H1 (cell line): ENCODE data around the gene AGR2. TPM values are rescaled to one million over a fixed set of nuclear protein-coding genes. Genes with fewer than 3 reads are reported as not detected.
A peak's percentile ranks its signal among the peaks of the same experiment; 100 is the strongest.

Experiments used
- CTCF ChIA-PET: fragments of 300-600 bp; sonication (Branson Sonifier 250); formaldehyde crosslinking; loops from one replicate; lab custom pipeline; 2021; ENCODE audit not compliant: partially characterized antibody; lab: Charles Lee
- POLR2A ChIA-PET: fragments of 300-600 bp; sonication (Branson Sonifier 250); formaldehyde crosslinking; loops from one replicate; lab custom pipeline; 2021; ENCODE audit warnings: inconsistent platforms; ENCODE audit not compliant: partially characterized antibody; lab: Charles Lee
- DNase-seq, 2 experiments: peaks; one replicate each; pipeline versions ENCODE4 v3.0.0 to v3.0.0-alpha.2; 2010 to 2022; ENCODE audit warnings: low spot score in 2 of 2, low read depth in 1 of 2, mixed read lengths in 1 of 2
- FAIRE-seq: peaks from 2 replicates; lab custom pipeline; 2011; peaks lifted over from hg19 to GRCh38; lab: Jason Lieb, UNC
- H2AFZ ChIP-seq: 2 replicates; pipeline ENCODE4 v1.8.1; 2012; ENCODE audit warnings: low read length, inconsistent platforms
- H2AK5ac ChIP-seq: 2 replicates; pipeline ENCODE4 v1.6.1; 2013; ENCODE audit warnings: low read depth, low read length
- H2BK120ac ChIP-seq: replicated peaks from 2 replicates; pipeline ENCODE3; 2013; ENCODE audit warnings: low read depth, low read length, inconsistent platforms
- H2BK12ac ChIP-seq: 2 replicates; pipeline ENCODE4 v1.6.1; 2013; ENCODE audit warnings: low read depth, low read length
- H2BK15ac ChIP-seq: 2 replicates; pipeline ENCODE4 v1.6.1; 2013; ENCODE audit warnings: low read length
- H2BK20ac ChIP-seq: 2 replicates; pipeline ENCODE4 v1.6.1; 2013; ENCODE audit warnings: low read length
- H2BK5ac ChIP-seq: 2 replicates; pipeline ENCODE4 v1.6.1; 2013; ENCODE audit warnings: low read depth, low read length
- H3K14ac ChIP-seq: 2 replicates; pipeline ENCODE4 v1.6.1; 2013; ENCODE audit warnings: inconsistent platforms; ENCODE audit not compliant: insufficient read length
- H3K18ac ChIP-seq: 2 replicates; pipeline ENCODE4 v1.6.1; 2013; ENCODE audit warnings: low read length; ENCODE audit errors: extremely low read depth
- H3K23ac ChIP-seq: 2 replicates; pipeline ENCODE4 v1.6.1; 2013; ENCODE audit warnings: inconsistent platforms; ENCODE audit not compliant: insufficient read length
- H3K23me2 ChIP-seq: 2 replicates; pipeline ENCODE4 v1.6.1; 2013; ENCODE audit warnings: low read depth, low read length
- H3K27ac ChIP-seq: 2 replicates; pipeline ENCODE4 v1.6.1; 2011; ENCODE audit warnings: low read depth, low read length, inconsistent platforms
- H3K27me3 ChIP-seq, 4 experiments: replicated peaks in 1 of 4; 1 replicate in 1 of 4; 2 replicates in 3 of 4; pipeline versions ENCODE4 v1.6.1 to v1.8.1; 2011 to 2013; ENCODE audit warnings: low read length in 3 of 4, mild to moderate bottlenecking in 3 of 4, inconsistent platforms in 2 of 4, mixed read lengths in 2 of 4, moderate library complexity in 1 of 4; ENCODE audit not compliant: control insufficient read depth in 3 of 4, insufficient read depth in 3 of 4; ENCODE audit errors: extremely low read depth in 1 of 4
- H3K36me3 ChIP-seq, 4 experiments: 2 replicates each; pipeline versions ENCODE4 v1.6.1 to v1.8.1; 2011 to 2013; ENCODE audit warnings: mild to moderate bottlenecking in 4 of 4, low read length in 3 of 4, moderate library complexity in 2 of 4, control low read depth in 1 of 4, inconsistent platforms in 1 of 4; ENCODE audit not compliant: insufficient read depth in 4 of 4, control insufficient read depth in 2 of 4
- H3K4ac ChIP-seq: replicated peaks from 2 replicates; pipeline ENCODE3; 2013; ENCODE audit warnings: low read length, low read depth, mixed read lengths, inconsistent platforms; ENCODE audit not compliant: insufficient read length
- H3K4me1 ChIP-seq, 4 experiments: replicated peaks in 1 of 4; 1 replicate in 1 of 4; 2 replicates in 3 of 4; pipeline versions ENCODE4 v1.6.1 to v1.8.1; 2011 to 2013; ENCODE audit warnings: low read length in 3 of 4, inconsistent platforms in 2 of 4, mixed read lengths in 1 of 4; ENCODE audit not compliant: insufficient read depth in 4 of 4, control insufficient read depth in 3 of 4
- H3K4me2 ChIP-seq, 2 experiments: 2 replicates each; pipeline versions ENCODE4 v1.6.1 to v1.8.1; 2011 to 2013; ENCODE audit warnings: low read depth in 2 of 2, low read length in 2 of 2, control low read depth in 1 of 2, inconsistent platforms in 1 of 2, mild to moderate bottlenecking in 1 of 2; ENCODE audit not compliant: insufficient read depth in 1 of 2
- H3K4me3 ChIP-seq, 4 experiments: fragments of 200-600, 300-600 bp in 1 of 4; sonication (generic), shearing (Covaris generic), sonication (Bioruptor Twin) in 1 of 4; 2 replicates each; pipeline versions ENCODE4 v1.5.1 to v1.8.1; 2011 to 2016; ENCODE audit warnings: low read length in 4 of 4, low read depth in 3 of 4, control low read depth in 2 of 4, inconsistent platforms in 2 of 4, mild to moderate bottlenecking in 2 of 4, mixed read lengths in 1 of 4, moderate library complexity in 1 of 4; ENCODE audit not compliant: insufficient read depth in 2 of 4; ENCODE audit errors: extremely low read depth in 1 of 4
- H3K56ac ChIP-seq: replicated peaks from 2 replicates; pipeline ENCODE3; 2013; ENCODE audit warnings: low read depth, mild to moderate bottlenecking, mixed read lengths, low read length, inconsistent platforms; ENCODE audit not compliant: insufficient read length
- H3K79me1 ChIP-seq: 2 replicates; pipeline ENCODE4 v1.6.1; 2013; ENCODE audit warnings: low read depth, low read length, control low read depth
- H3K79me2 ChIP-seq, 2 experiments: 2 replicates each; pipeline versions ENCODE4 v1.6.1 to v1.8.1; 2012 to 2013; ENCODE audit warnings: low read length in 2 of 2, mild to moderate bottlenecking in 2 of 2, inconsistent platforms in 1 of 2; ENCODE audit not compliant: insufficient read depth in 2 of 2, control insufficient read depth in 1 of 2
- H3K9ac ChIP-seq, 4 experiments: replicated peaks in 1 of 4; 1 replicate in 1 of 4; 2 replicates in 3 of 4; pipeline versions ENCODE4 v1.6.1 to v1.8.1; 2011 to 2013; ENCODE audit warnings: low read depth in 3 of 4, low read length in 3 of 4, control low read depth in 2 of 4, mild to moderate bottlenecking in 2 of 4, moderate library complexity in 2 of 4, inconsistent platforms in 1 of 4; ENCODE audit errors: extremely low read depth in 1 of 4
- H3K9me3 ChIP-seq, 2 experiments: 2 replicates each; pipeline versions ENCODE4 v1.6.1 to v1.8.1; 2012 to 2013; ENCODE audit warnings: mild to moderate bottlenecking in 2 of 2, moderate library complexity in 2 of 2, control low read depth in 1 of 2, inconsistent platforms in 1 of 2, low read depth in 1 of 2, low read length in 1 of 2, mixed read lengths in 1 of 2; ENCODE audit not compliant: insufficient read depth in 2 of 2
- H4K20me1 ChIP-seq, 2 experiments: replicated peaks in 1 of 2; 2 replicates each; pipeline versions ENCODE3 to v1.8.1; 2011 to 2013; ENCODE audit warnings: inconsistent platforms in 2 of 2, low read length in 2 of 2, mild to moderate bottlenecking in 1 of 2; ENCODE audit not compliant: insufficient read depth in 2 of 2, control insufficient read depth in 1 of 2
- H4K5ac ChIP-seq: 2 replicates; pipeline ENCODE4 v1.6.1; 2013; ENCODE audit warnings: low read length, low read depth, mixed read lengths, inconsistent platforms; ENCODE audit not compliant: insufficient read length
- H4K8ac ChIP-seq: 2 replicates; pipeline ENCODE4 v1.8.0; 2013; ENCODE audit warnings: mild to moderate bottlenecking, moderate library complexity, low read length, inconsistent platforms; ENCODE audit not compliant: insufficient read depth; ENCODE audit errors: extremely low read depth
- H4K91ac ChIP-seq: replicated peaks from 2 replicates; pipeline ENCODE3; 2013; ENCODE audit warnings: low read length, mixed read lengths, inconsistent platforms; ENCODE audit not compliant: insufficient read length
- BCL11A ChIP-seq, 2 experiments: IDR thresholded peaks; one replicate each; pipeline ENCODE4 v1.6.1; 2011; ENCODE audit warnings: low read depth in 2 of 2, low read length in 2 of 2, mild to moderate bottlenecking in 2 of 2
- BRCA1 ChIP-seq: IDR thresholded peaks from 2 replicates; pipeline ENCODE4 v1.6.1; 2012; ENCODE audit warnings: low read depth, low read length, improper control_type of control experiment
- CHD1 ChIP-seq: IDR thresholded peaks from 2 replicates; pipeline ENCODE4 v1.6.1; 2012; ENCODE audit warnings: low read depth, low read length, improper control_type of control experiment
- EGR1 ChIP-seq: IDR thresholded peaks from 2 replicates; pipeline ENCODE4 v1.6.1; 2011; ENCODE audit warnings: low read depth, low read length, borderline replicate concordance
- YY1 ChIP-seq: IDR thresholded peaks from 2 replicates; pipeline ENCODE4 v1.6.1; 2011; ENCODE audit warnings: low read depth, mild to moderate bottlenecking, low read length
- WGBS, 2 experiments: shearing (Covaris generic) in 1 of 2; methylation state at CpG; one replicate each; pipeline versions ENCODE4 v1.1.6 to v1.1.7; 2013 to 2015; ENCODE audit warnings: low lambda C conversion rate in 2 of 2, mixed read lengths in 2 of 2, inconsistent platforms in 1 of 2, low coverage in 1 of 2, missing lambda C conversion rate in 1 of 2; ENCODE audit not compliant: insufficient replicate concordance in 2 of 2, insufficient coverage in 1 of 2, insufficient read length in 1 of 2; ENCODE audit errors: extremely low coverage in 1 of 2, missing lambda C conversion rate in 1 of 2; 5-methylcytosine and 5-hydroxymethylcytosine counted together
- polyA plus RNA-seq, 7 experiments: library from polyadenylated mRNA; depleted of rRNA in 3 of 7; stranded (reverse) in 5 of 7; unstranded in 2 of 7; fragments of >200 nt in 5 of 7; fragments of 200-250 nt in 2 of 7; gene quantifications; 1 replicate in 5 of 7; 2 replicates in 1 of 7; 4 replicates in 1 of 7; pipeline versions ENCODE4 v1.2.1 to v1.2.3, GENCODE V29; 2011 to 2013; ENCODE audit warnings: missing spikeins in 2 of 7, mixed read lengths in 2 of 7
- total RNA-seq: library from RNA; stranded (reverse); fragmentation: NEBNext Ultra II Directional; extraction: Animal tissue kit (Norgen Biotek cat#: 25700); gene quantifications from 2 replicates; pipeline ENCODE4 v1.2.1, GENCODE V29; 2021
- TF ChIP-seq, protein P1 (sequence below): IDR thresholded peaks from 2 replicates; pipeline ENCODE4 v1.6.1; 2012; ENCODE audit warnings: inconsistent platforms

The AGR2 gene
- total and polyA plus RNA-seq, 2 of the 8 experiments (the other 6 are each of a cell fraction or from before 2014, with no cell fraction given), result not detected

DNA sequence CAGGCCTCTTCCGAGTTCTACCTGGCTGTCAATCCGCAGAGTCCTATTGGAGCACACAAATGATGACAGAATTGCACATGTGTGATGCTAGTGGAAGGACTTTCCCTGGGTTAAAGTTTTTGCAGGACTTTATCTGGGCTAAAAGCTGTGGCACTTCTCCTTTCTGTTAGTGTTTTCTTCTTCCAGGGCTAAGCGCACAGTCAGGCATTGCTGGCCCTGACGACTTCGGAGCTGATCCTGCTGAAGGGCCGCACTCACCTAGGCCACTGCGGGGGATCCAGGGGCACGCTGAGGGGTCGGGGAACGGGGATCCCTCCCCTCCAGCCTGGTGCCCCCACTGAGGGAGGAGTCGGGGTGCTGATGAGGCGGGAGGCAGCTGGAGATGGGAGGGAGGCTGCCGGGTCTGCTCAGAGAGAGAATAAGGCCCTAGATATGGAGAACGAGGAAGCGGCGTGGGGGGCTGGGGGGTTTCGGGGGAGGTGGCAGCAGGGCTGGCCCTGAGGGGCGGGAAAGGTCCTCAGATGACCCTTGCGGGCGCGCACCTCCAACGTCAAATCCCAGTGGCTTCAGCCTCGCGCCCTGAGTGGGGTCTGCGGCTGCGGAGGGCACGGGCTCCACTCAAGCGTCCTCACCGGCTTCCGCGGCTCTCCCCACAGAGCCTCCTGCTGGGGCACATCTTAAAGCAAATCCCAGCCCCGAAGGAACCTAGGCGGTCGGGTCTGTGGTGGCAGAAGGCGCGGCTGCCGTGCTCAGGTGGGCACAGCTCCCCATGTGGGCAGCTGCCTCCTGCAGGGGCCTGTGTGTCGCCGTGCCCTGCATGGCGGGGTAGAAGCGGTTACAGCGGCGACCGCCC, 46.0 kb upstream of the AGR2 start:
- Histone ChIP-seq H3K9me3 (no peaks in the 10 kb centered on the region), H4K8ac (peak overlapping the region; percentile 3; the same call in 1 of the 2 replicates), H3K4me1 (no peaks in the 10 kb centered on the region; a peak in 1 of 7 replicates), H3K18ac (no peak overlapping the region), H3K36me3 (no peaks in the 10 kb centered on the region), H4K20me1 (no peaks in the 10 kb centered on the region), H2AK5ac (no peak overlapping the region), H4K5ac (no peak overlapping the region), H3K9ac (no peak overlapping the region), H3K56ac (no peak overlapping the region), H3K14ac (no peak overlapping the region), H3K4me3 (no peak overlapping the region), H2BK12ac (no peak overlapping the region), H2BK120ac (no peak overlapping the region), H2BK5ac (no peak overlapping the region), H3K79me2 (no peaks in the 10 kb centered on the region), H3K23me2 (no peaks in the 10 kb centered on the region), H3K27me3 (no peaks in the 10 kb centered on the region), H3K4ac (no peak overlapping the region), H3K79me1 (no peaks in the 10 kb centered on the region), H2BK15ac (no peak overlapping the region), H3K23ac (no peak overlapping the region), H2BK20ac (no peak overlapping the region), H2AFZ (no peak overlapping the region), H3K4me2 (no peak overlapping the region), H3K27ac (no peak overlapping the region), H4K91ac (no peak overlapping the region)
- WGBS, 2 experiments, result 93% methylated on average over 28 of the region's 44 CpGs; no CpG with 5 or more reads in 1 of the 2 experiments
- TF ChIP-seq CHD1 (no peak), EGR1 (no peak), BRCA1 (no peak), YY1 (no peak), BCL11A (IDR thresholded peaks at IDR 0.05; ENCODE audit: low read depth in 2 of 2, low read length in 2 of 2) (no peak)
- TF ChIP-seq, protein P1, sequence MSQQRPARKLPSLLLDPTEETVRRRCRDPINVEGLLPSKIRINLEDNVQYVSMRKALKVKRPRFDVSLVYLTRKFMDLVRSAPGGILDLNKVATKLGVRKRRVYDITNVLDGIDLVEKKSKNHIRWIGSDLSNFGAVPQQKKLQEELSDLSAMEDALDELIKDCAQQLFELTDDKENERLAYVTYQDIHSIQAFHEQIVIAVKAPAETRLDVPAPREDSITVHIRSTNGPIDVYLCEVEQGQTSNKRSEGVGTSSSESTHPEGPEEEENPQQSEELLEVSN, result no peak
- DNase-seq (no peak), FAIRE-seq (no peak)
- ChIA-PET POLR2A (no interaction called here), CTCF (interaction anchor here (0.5 to 2.0 kb wide), 3 partner anchors 9 to 1724 kb away, joined by 3 to 8 read pairs (median 3); no protein-coding TSS in a partner anchor)
